H1 (cell line): ENCODE measurements around the gene ZSWIM2. TPM values are rescaled to one million over a fixed set of nuclear protein-coding genes. Genes with fewer than 3 reads are reported as not detected.

ENCODE experiments used
- CTCF ChIA-PET: fragments of 300-600 bp; sonication (Branson Sonifier 250); formaldehyde crosslinking; loops from one replicate; lab custom pipeline; 2021; ENCODE audit not compliant: partially characterized antibody; lab: Charles Lee
- POLR2A ChIA-PET: fragments of 300-600 bp; sonication (Branson Sonifier 250); formaldehyde crosslinking; loops from one replicate; lab custom pipeline; 2021; ENCODE audit warnings: inconsistent platforms; ENCODE audit not compliant: partially characterized antibody; lab: Charles Lee
- DNase-seq, 2 experiments: peaks; one replicate each; pipeline versions ENCODE4 v3.0.0 to v3.0.0-alpha.2; 2010 to 2022; ENCODE audit warnings: low spot score in 2 of 2, low read depth in 1 of 2, mixed read lengths in 1 of 2
- FAIRE-seq: peaks from 2 replicates; lab custom pipeline; 2011; peaks lifted over from hg19 to GRCh38; lab: Jason Lieb, UNC
- H2AFZ ChIP-seq: 2 replicates; pipeline ENCODE4 v1.8.1; 2012; ENCODE audit warnings: low read length, inconsistent platforms
- H2AK5ac ChIP-seq: 2 replicates; pipeline ENCODE4 v1.6.1; 2013; ENCODE audit warnings: low read depth, low read length
- H2BK120ac ChIP-seq: replicated peaks from 2 replicates; pipeline ENCODE3; 2013; ENCODE audit warnings: low read depth, low read length, inconsistent platforms
- H2BK12ac ChIP-seq: 2 replicates; pipeline ENCODE4 v1.6.1; 2013; ENCODE audit warnings: low read depth, low read length
- H2BK15ac ChIP-seq: 2 replicates; pipeline ENCODE4 v1.6.1; 2013; ENCODE audit warnings: low read length
- H2BK20ac ChIP-seq: 2 replicates; pipeline ENCODE4 v1.6.1; 2013; ENCODE audit warnings: low read length
- H2BK5ac ChIP-seq: 2 replicates; pipeline ENCODE4 v1.6.1; 2013; ENCODE audit warnings: low read depth, low read length
- H3K14ac ChIP-seq: 2 replicates; pipeline ENCODE4 v1.6.1; 2013; ENCODE audit warnings: inconsistent platforms; ENCODE audit not compliant: insufficient read length
- H3K18ac ChIP-seq: 2 replicates; pipeline ENCODE4 v1.6.1; 2013; ENCODE audit warnings: low read length; ENCODE audit errors: extremely low read depth
- H3K23ac ChIP-seq: 2 replicates; pipeline ENCODE4 v1.6.1; 2013; ENCODE audit warnings: inconsistent platforms; ENCODE audit not compliant: insufficient read length
- H3K23me2 ChIP-seq: 2 replicates; pipeline ENCODE4 v1.6.1; 2013; ENCODE audit warnings: low read depth, low read length
- H3K27ac ChIP-seq: 2 replicates; pipeline ENCODE4 v1.6.1; 2011; ENCODE audit warnings: low read depth, low read length, inconsistent platforms
- H3K27me3 ChIP-seq, 4 experiments: replicated peaks in 1 of 4; 1 replicate in 1 of 4; 2 replicates in 3 of 4; pipeline versions ENCODE4 v1.6.1 to v1.8.1; 2011 to 2013; ENCODE audit warnings: low read length in 3 of 4, mild to moderate bottlenecking in 3 of 4, inconsistent platforms in 2 of 4, mixed read lengths in 2 of 4, moderate library complexity in 1 of 4; ENCODE audit not compliant: control insufficient read depth in 3 of 4, insufficient read depth in 3 of 4; ENCODE audit errors: extremely low read depth in 1 of 4
- H3K36me3 ChIP-seq, 4 experiments: 2 replicates each; pipeline versions ENCODE4 v1.6.1 to v1.8.1; 2011 to 2013; ENCODE audit warnings: mild to moderate bottlenecking in 4 of 4, low read length in 3 of 4, moderate library complexity in 2 of 4, control low read depth in 1 of 4, inconsistent platforms in 1 of 4; ENCODE audit not compliant: insufficient read depth in 4 of 4, control insufficient read depth in 2 of 4
- H3K4ac ChIP-seq: replicated peaks from 2 replicates; pipeline ENCODE3; 2013; ENCODE audit warnings: low read length, low read depth, mixed read lengths, inconsistent platforms; ENCODE audit not compliant: insufficient read length
- H3K4me1 ChIP-seq, 4 experiments: replicated peaks in 1 of 4; 1 replicate in 1 of 4; 2 replicates in 3 of 4; pipeline versions ENCODE4 v1.6.1 to v1.8.1; 2011 to 2013; ENCODE audit warnings: low read length in 3 of 4, inconsistent platforms in 2 of 4, mixed read lengths in 1 of 4; ENCODE audit not compliant: insufficient read depth in 4 of 4, control insufficient read depth in 3 of 4
- H3K4me2 ChIP-seq, 2 experiments: 2 replicates each; pipeline versions ENCODE4 v1.6.1 to v1.8.1; 2011 to 2013; ENCODE audit warnings: low read depth in 2 of 2, low read length in 2 of 2, control low read depth in 1 of 2, inconsistent platforms in 1 of 2, mild to moderate bottlenecking in 1 of 2; ENCODE audit not compliant: insufficient read depth in 1 of 2
- H3K4me3 ChIP-seq, 4 experiments: fragments of 200-600, 300-600 bp in 1 of 4; sonication (generic), shearing (Covaris generic), sonication (Bioruptor Twin) in 1 of 4; 2 replicates each; pipeline versions ENCODE4 v1.5.1 to v1.8.1; 2011 to 2016; ENCODE audit warnings: low read length in 4 of 4, low read depth in 3 of 4, control low read depth in 2 of 4, inconsistent platforms in 2 of 4, mild to moderate bottlenecking in 2 of 4, mixed read lengths in 1 of 4, moderate library complexity in 1 of 4; ENCODE audit not compliant: insufficient read depth in 2 of 4; ENCODE audit errors: extremely low read depth in 1 of 4
- H3K56ac ChIP-seq: replicated peaks from 2 replicates; pipeline ENCODE3; 2013; ENCODE audit warnings: low read depth, mild to moderate bottlenecking, mixed read lengths, low read length, inconsistent platforms; ENCODE audit not compliant: insufficient read length
- H3K79me1 ChIP-seq: 2 replicates; pipeline ENCODE4 v1.6.1; 2013; ENCODE audit warnings: low read depth, low read length, control low read depth
- H3K79me2 ChIP-seq, 2 experiments: 2 replicates each; pipeline versions ENCODE4 v1.6.1 to v1.8.1; 2012 to 2013; ENCODE audit warnings: low read length in 2 of 2, mild to moderate bottlenecking in 2 of 2, inconsistent platforms in 1 of 2; ENCODE audit not compliant: insufficient read depth in 2 of 2, control insufficient read depth in 1 of 2
- H3K9ac ChIP-seq, 4 experiments: replicated peaks in 1 of 4; 1 replicate in 1 of 4; 2 replicates in 3 of 4; pipeline versions ENCODE4 v1.6.1 to v1.8.1; 2011 to 2013; ENCODE audit warnings: low read depth in 3 of 4, low read length in 3 of 4, control low read depth in 2 of 4, mild to moderate bottlenecking in 2 of 4, moderate library complexity in 2 of 4, inconsistent platforms in 1 of 4; ENCODE audit errors: extremely low read depth in 1 of 4
- H3K9me3 ChIP-seq, 2 experiments: 2 replicates each; pipeline versions ENCODE4 v1.6.1 to v1.8.1; 2012 to 2013; ENCODE audit warnings: mild to moderate bottlenecking in 2 of 2, moderate library complexity in 2 of 2, control low read depth in 1 of 2, inconsistent platforms in 1 of 2, low read depth in 1 of 2, low read length in 1 of 2, mixed read lengths in 1 of 2; ENCODE audit not compliant: insufficient read depth in 2 of 2
- H4K20me1 ChIP-seq, 2 experiments: replicated peaks in 1 of 2; 2 replicates each; pipeline versions ENCODE3 to v1.8.1; 2011 to 2013; ENCODE audit warnings: inconsistent platforms in 2 of 2, low read length in 2 of 2, mild to moderate bottlenecking in 1 of 2; ENCODE audit not compliant: insufficient read depth in 2 of 2, control insufficient read depth in 1 of 2
- H4K5ac ChIP-seq: 2 replicates; pipeline ENCODE4 v1.6.1; 2013; ENCODE audit warnings: low read length, low read depth, mixed read lengths, inconsistent platforms; ENCODE audit not compliant: insufficient read length
- H4K8ac ChIP-seq: 2 replicates; pipeline ENCODE4 v1.8.0; 2013; ENCODE audit warnings: mild to moderate bottlenecking, moderate library complexity, low read length, inconsistent platforms; ENCODE audit not compliant: insufficient read depth; ENCODE audit errors: extremely low read depth
- H4K91ac ChIP-seq: replicated peaks from 2 replicates; pipeline ENCODE3; 2013; ENCODE audit warnings: low read length, mixed read lengths, inconsistent platforms; ENCODE audit not compliant: insufficient read length
- BCL11A ChIP-seq, 2 experiments: IDR thresholded peaks; one replicate each; pipeline ENCODE4 v1.6.1; 2011; ENCODE audit warnings: low read depth in 2 of 2, low read length in 2 of 2, mild to moderate bottlenecking in 2 of 2
- CEBPB ChIP-seq: IDR thresholded peaks from 2 replicates; pipeline ENCODE4 v1.6.1; 2012; ENCODE audit warnings: low read depth, low read length
- CHD1 ChIP-seq: IDR thresholded peaks from 2 replicates; pipeline ENCODE4 v1.6.1; 2012; ENCODE audit warnings: low read depth, low read length, improper control_type of control experiment
- CHD2 ChIP-seq: IDR thresholded peaks from 2 replicates; pipeline ENCODE4 v1.6.1; 2012; ENCODE audit warnings: low read length, improper control_type of control experiment
- CREB1 ChIP-seq: IDR thresholded peaks from 2 replicates; pipeline ENCODE4 v1.6.1; 2012; ENCODE audit warnings: inconsistent platforms
- EZH2 ChIP-seq: fragments of 200-600 bp; sonication (generic); IDR thresholded peaks from 2 replicates; pipeline ENCODE4 v1.7.1; 2012; ENCODE audit warnings: low read depth, mild to moderate bottlenecking, moderate library complexity, low read length, inconsistent platforms; ENCODE audit not compliant: severe bottlenecking
- KDM1A ChIP-seq: fragments of 200-600, 300-600 bp; sonication (generic); IDR thresholded peaks from 2 replicates; pipeline ENCODE4 v1.7.1; 2016; ENCODE audit warnings: mild to moderate bottlenecking, low read length, borderline replicate concordance
- KDM4A ChIP-seq: IDR thresholded peaks from one replicate; pipeline ENCODE4 v1.7.1; 2012; ENCODE audit warnings: low read depth, mild to moderate bottlenecking, moderate library complexity, low read length, inconsistent platforms; ENCODE audit not compliant: severe bottlenecking
- MAFK ChIP-seq: IDR thresholded peaks from 2 replicates; pipeline ENCODE4 v1.6.1; 2012; ENCODE audit warnings: low read depth, mild to moderate bottlenecking, improper control_type of control experiment, low read length
- RNF2 ChIP-seq: fragments of 200-900, 300-1000 bp; sonication (generic); IDR thresholded peaks from 2 replicates; pipeline ENCODE4 v1.7.1; 2016; ENCODE audit warnings: borderline replicate concordance, low read depth, mild to moderate bottlenecking, antibody characterized with exemption, low read length; ENCODE audit not compliant: poor library complexity, severe bottlenecking; ENCODE audit errors: missing control alignments
- SP4 ChIP-seq: IDR thresholded peaks from 2 replicates; pipeline ENCODE4 v1.6.1; 2012; ENCODE audit warnings: low read length, inconsistent platforms
- SUZ12 ChIP-seq: fragments of 200-600 bp; sonication (generic); IDR thresholded peaks from 2 replicates; pipeline ENCODE4 v1.6.1; 2012; ENCODE audit warnings: mild to moderate bottlenecking, inconsistent platforms, low read length, moderate library complexity, mixed read lengths
- TAF1 ChIP-seq: IDR thresholded peaks from 2 replicates; pipeline ENCODE4 v1.6.1; 2011; ENCODE audit warnings: mild to moderate bottlenecking, low read depth, low read length
- WGBS, 2 experiments: shearing (Covaris generic) in 1 of 2; methylation state at CpG; one replicate each; pipeline versions ENCODE4 v1.1.6 to v1.1.7; 2013 to 2015; ENCODE audit warnings: low lambda C conversion rate in 2 of 2, mixed read lengths in 2 of 2, inconsistent platforms in 1 of 2, low coverage in 1 of 2, missing lambda C conversion rate in 1 of 2; ENCODE audit not compliant: insufficient replicate concordance in 2 of 2, insufficient coverage in 1 of 2, insufficient read length in 1 of 2; ENCODE audit errors: extremely low coverage in 1 of 2, missing lambda C conversion rate in 1 of 2; 5-methylcytosine and 5-hydroxymethylcytosine counted together
- polyA plus RNA-seq, 7 experiments: library from polyadenylated mRNA; depleted of rRNA in 3 of 7; stranded (reverse) in 5 of 7; unstranded in 2 of 7; fragments of >200 nt in 5 of 7; fragments of 200-250 nt in 2 of 7; gene quantifications; 1 replicate in 5 of 7; 2 replicates in 1 of 7; 4 replicates in 1 of 7; pipeline versions ENCODE4 v1.2.1 to v1.2.3, GENCODE V29; 2011 to 2013; ENCODE audit warnings: missing spikeins in 2 of 7, mixed read lengths in 2 of 7
- total RNA-seq: library from RNA; stranded (reverse); fragmentation: NEBNext Ultra II Directional; extraction: Animal tissue kit (Norgen Biotek cat#: 25700); gene quantifications from 2 replicates; pipeline ENCODE4 v1.2.1, GENCODE V29; 2021
- TF ChIP-seq, protein P1 (sequence below): IDR thresholded peaks from 2 replicates; pipeline ENCODE4 v1.6.1; 2012; ENCODE audit warnings: low read length, inconsistent platforms

ZSWIM2 gene
- total and polyA plus RNA-seq, 2 of the 8 experiments (the other 6 are each of a cell fraction or from before 2014, with no cell fraction given): not detected

DNA sequence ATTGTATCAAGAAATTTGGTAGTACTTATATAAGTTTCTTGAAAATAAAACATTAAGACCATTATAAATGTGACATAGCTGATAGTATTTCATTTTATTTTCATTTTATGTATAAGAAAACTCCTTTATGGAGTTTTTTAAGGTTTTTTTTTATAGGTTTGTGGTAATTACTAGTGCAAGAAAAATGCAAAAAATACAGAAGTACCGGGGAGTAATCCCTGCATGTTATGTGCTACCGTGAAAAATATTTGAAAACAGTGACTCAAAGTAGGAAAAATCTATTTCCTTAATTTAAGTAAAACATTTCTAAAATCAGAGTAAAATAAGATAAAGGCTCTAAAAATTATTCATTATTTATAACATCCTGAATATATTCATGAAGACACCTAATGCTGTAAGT, 21.6 kb downstream of the ZSWIM2 start:
- ChIA-PET CTCF (no interaction called here), POLR2A (no interaction called here)
- H3K4me2 ChIP-seq: no peak overlapping the region
- H3K4ac ChIP-seq: no peak overlapping the region
- H3K79me2 ChIP-seq: no peaks in the 10 kb centered on the region
- WGBS, 2 experiments: 100% methylated on average over 2 of the region's 2 CpGs; no CpG with 5 or more reads in 1 of the 2 experiments
- no peaks in the 10 kb centered on the region for H3K4me1 ChIP-seq
- H3K9ac ChIP-seq: no peak overlapping the region
- H2BK12ac ChIP-seq: no peak overlapping the region
- H2AK5ac ChIP-seq: no peak overlapping the region
- H2BK20ac ChIP-seq: no peak overlapping the region
- no peaks in the 10 kb centered on the region for H3K27me3 ChIP-seq
- no peak overlapping the region for H3K14ac ChIP-seq
- H4K91ac ChIP-seq: no peak overlapping the region
- FAIRE-seq: no peak
- H4K20me1 ChIP-seq: no peaks in the 10 kb centered on the region
- no peak overlapping the region for H2BK120ac ChIP-seq
- H3K4me3 ChIP-seq: no peak overlapping the region
- H3K56ac ChIP-seq: no peak overlapping the region
- H3K36me3 ChIP-seq: no peaks in the 10 kb centered on the region
- no peaks in the 10 kb centered on the region for H3K79me1 ChIP-seq
- H4K8ac ChIP-seq: no peak overlapping the region
- no peak overlapping the region for H2BK5ac ChIP-seq
- no peak for DNase-seq
- no peak overlapping the region for H3K18ac ChIP-seq
- H3K9me3 ChIP-seq: no peaks in the 10 kb centered on the region
- no peak overlapping the region for H3K27ac ChIP-seq
- H2BK15ac ChIP-seq: no peak overlapping the region
- H2AFZ ChIP-seq: no peak overlapping the region
- no peaks in the 10 kb centered on the region for H3K23me2 ChIP-seq
- no peak overlapping the region for H4K5ac ChIP-seq
- no peak overlapping the region for H3K23ac ChIP-seq
- TF ChIP-seq RNF2 (no peak), SP4 (no peak), BCL11A (IDR thresholded peaks at IDR 0.05; ENCODE audit: low read depth in 2 of 2, low read length in 2 of 2) (no peak), CHD1 (no peak), SUZ12 (no peak), CREB1 (no peak), CHD2 (no peak), KDM1A (no peak), CEBPB (no peak), EZH2 (no peak), KDM4A (no peak), TAF1 (no peak), MAFK (no peak)
- TF ChIP-seq, protein P1, sequence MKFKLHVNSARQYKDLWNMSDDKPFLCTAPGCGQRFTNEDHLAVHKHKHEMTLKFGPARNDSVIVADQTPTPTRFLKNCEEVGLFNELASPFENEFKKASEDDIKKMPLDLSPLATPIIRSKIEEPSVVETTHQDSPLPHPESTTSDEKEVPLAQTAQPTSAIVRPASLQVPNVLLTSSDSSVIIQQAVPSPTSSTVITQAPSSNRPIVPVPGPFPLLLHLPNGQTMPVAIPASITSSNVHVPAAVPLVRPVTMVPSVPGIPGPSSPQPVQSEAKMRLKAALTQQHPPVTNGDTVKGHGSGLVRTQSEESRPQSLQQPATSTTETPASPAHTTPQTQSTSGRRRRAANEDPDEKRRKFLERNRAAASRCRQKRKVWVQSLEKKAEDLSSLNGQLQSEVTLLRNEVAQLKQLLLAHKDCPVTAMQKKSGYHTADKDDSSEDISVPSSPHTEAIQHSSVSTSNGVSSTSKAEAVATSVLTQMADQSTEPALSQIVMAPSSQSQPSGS: no peak
